GM23248 (cell line): Measurements from ENCODE around the gene FADD.

Experiments used
- EZH2 ChIP-seq: fragments of 200-600 bp; sonication (generic); IDR thresholded peaks from 2 replicates; pipeline ENCODE4 v1.6.1; 2018; ENCODE audit warnings: antibody characterized with exemption, mild to moderate bottlenecking; ENCODE audit not compliant: insufficient read depth, poor library complexity, severe bottlenecking
- EZH2phosphoT487 ChIP-seq: fragments of 200-600 bp; sonication (generic); IDR thresholded peaks from 2 replicates; pipeline ENCODE4 v1.6.1; 2018; ENCODE audit warnings: antibody characterized with exemption, moderate library complexity, mild to moderate bottlenecking, low read depth; ENCODE audit not compliant: insufficient read depth

DNA sequence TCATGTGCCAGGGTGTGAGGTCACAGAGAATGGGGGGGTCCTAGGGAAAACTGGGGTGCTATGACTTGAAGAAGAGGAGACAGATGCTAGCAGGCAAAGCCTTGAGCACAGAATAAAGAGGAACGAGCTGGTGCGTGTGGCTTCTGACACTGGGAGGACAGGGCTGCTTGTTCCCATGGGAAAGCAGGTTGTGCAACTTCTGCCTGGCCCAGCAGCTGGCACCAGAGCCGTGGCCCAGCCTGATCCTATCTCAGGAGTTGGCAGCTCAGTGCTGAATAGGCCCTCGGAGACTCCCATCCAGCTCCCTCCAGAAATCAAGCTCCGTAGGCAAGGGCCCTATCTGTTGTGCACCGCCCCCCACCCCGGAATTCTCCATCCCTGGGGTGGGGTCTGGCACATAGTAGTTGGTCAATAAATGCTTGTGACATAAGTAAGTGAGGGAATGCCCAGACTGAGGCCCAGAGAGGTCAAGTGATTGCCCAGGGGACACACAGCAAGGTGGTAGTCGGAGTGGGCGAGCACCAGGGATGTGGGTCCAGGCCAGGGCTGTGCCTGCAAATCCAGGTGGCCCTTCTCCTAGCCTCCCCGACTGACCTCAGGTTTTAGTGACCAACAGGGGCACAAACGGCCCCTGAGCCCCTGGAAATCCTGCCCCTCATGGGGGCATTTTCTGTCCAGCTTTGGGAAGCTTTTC, 19.5 kb upstream of the FADD start:
- TF ChIP-seq EZH2, result no peak
- TF ChIP-seq EZH2phosphoT487, result no peak
